Measurements from ENCODE around the gene CACNA1B.

CACNA1B gene

DNA sequence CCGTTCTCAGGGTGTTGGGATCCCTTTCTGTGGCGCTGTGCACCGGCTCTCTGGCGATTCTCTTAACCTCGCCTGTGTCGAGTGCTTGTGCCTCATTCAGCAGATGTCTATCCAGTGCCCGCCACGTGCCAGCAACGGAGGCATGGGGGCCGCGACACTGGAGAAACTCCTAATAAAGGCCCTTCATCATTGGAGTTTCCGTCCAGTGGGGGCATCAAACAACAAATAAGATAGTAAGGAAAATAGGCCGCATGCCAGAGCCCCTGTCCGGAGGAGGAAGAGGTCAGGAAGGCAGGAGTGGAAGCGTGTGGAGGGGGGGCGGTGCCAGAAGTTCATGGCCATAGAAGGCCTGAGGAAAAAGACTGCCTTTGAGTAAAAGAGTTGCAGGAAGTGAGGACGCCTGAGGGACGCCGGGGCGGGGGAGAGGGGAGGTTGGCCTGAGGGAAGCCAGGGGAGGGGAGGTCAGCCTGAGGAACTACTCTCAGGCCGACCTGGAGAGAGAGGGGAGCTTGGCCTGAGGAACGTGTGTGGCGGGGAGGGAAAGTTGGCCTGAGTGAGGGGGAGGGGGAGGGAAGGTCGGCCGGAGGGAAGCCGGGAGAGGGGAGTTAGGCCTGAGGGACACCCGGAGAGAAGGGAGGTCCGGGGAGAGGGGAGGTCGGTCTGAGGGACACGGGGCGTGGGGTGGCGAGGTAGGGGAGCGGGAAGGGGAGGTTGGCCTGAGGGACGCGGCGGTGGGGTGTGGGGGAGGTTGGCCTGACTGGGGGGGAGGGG lies 82.2 kb downstream of the CACNA1B start:
- no peak for DNase-seq (ENCODE audit: low read depth in 2 of 3, low spot score in 1 of 3)

DNA sequence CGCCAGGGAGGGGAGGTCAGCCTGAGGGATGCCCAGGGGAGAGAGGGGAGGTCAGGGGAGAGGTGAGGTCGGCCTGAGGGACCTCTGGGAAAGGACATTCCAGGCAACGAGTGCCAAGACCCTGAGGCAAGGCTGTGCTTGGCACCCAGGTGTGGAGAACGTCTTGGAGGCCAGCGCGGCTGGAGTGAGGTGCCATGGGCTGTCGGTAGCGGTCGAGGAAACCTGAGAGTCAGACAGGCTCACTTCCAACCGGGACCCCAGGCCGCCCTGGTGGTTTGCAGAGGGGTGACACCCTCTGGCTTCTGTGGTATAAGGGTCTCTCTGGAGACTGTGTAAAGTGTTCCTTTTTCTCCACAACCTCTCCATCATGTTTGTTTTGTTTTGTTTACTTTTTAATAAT lies 82.9 kb downstream of the CACNA1B start:
- no peak for DNase-seq (ENCODE audit: low read depth in 2 of 3, low spot score in 1 of 3)

DNA sequence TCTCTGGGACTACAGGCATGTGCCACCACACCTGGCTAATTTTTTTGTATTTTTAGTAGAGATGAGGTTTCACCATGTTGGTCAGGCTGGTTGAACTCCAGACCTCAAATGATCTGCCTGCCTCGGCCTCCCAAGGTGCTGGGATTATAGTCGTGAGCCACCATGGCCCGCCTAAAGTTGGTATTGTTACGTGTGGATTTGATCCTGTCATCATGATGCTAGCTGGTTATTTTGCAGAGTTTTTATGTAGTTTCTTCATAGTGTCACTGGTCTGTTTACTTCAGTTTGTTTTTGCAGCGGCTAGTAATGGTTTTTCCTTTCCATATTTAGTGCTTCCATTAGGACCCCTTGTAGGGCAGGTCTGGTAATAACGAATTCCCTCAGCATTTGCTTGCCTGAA lies 85.9 kb downstream of the CACNA1B start:
- DNase-seq (ENCODE audit: low read depth in 2 of 3, low spot score in 1 of 3), result no peak

GRCh38 chr9:137965177-137965795 lies 87.7 kb downstream of the CACNA1B start:
- DNase-seq (ENCODE audit: low read depth in 2 of 3, low spot score in 1 of 3), result no peak

DNA sequence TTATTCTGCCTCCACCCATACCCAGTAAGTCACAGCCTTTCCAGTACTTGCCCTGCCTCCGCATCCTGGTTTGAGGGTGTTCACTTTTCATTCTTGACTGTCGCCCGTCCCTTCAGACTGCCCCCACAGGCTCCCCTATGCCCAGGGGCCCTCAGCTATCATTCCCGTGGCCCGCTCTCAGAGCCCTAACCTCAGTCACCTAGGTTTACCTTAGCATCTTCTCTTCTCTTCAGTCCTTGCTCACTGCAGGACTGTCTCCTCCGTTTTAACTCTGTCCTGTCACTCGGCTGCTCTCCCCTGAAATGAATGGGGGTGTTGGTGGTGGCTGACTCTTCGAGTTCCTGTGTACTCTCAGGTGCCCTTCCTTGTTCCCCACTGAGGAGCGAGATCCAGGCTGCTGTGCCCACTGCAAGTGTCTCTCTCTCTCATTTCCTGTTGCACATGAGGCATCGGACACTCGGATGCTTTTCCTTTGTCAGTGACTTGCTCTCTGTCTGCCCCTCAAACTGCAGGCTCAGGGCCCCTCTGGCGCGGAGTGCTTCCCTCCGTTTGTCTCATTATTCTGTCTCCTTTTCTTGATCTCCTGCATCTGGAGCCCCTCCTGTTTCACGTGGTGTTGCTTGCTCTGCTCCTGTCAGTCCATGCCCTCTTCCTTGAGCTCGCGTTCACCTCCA lies 89.8 kb downstream of the CACNA1B start:
- DNase-seq (ENCODE audit: low read depth in 2 of 3, low spot score in 1 of 3), result no peak

DNA sequence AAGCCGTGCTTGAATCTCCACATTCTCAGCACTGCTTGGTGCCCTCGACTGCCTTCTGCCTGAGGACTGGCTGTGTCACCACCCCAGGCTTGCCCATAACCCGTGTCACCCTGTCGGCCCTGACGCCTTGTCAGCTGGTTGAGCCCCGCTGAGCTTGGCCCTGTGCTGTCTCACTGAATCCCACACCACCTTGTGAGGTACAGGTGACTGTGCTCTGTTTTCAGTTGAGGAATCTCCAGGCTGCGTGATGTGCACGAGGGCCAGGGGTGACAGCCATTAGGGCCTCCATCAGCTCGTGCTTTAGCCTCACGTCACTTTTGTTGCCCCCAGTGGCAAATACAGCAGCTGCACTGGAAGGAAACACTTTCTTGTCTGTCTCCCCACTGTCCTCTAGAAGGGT lies 90.7 kb downstream of the CACNA1B start:
- no peak for DNase-seq (ENCODE audit: low read depth in 2 of 3, low spot score in 1 of 3)

- DNase-seq (ENCODE audit: low read depth in 2 of 3, low spot score in 1 of 3), result no peak
Observed at GRCh38 chr9:137969008-137969407, 91.4 kb downstream of the CACNA1B start.

DNA sequence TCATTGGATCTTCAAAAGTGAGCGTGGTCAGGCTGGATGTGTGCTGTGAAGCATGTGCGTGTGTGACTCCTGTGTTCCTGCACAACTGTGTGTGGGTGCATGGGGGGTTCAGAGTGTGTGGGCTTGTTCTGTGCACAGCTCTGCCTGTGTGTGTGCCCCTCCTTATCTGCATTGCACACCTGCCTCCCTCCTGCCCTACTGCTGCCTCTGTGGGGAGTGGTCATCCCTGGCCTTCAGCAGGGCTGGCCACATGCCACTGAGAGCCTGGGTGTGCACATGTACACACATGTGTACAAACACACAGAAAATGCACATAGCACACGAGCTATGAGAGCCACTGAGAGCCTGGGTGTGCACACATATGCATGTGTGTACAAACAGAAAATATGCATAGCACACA lies 92.1 kb downstream of the CACNA1B start:
- no peak for DNase-seq (ENCODE audit: low read depth in 2 of 3, low spot score in 1 of 3)

DNA sequence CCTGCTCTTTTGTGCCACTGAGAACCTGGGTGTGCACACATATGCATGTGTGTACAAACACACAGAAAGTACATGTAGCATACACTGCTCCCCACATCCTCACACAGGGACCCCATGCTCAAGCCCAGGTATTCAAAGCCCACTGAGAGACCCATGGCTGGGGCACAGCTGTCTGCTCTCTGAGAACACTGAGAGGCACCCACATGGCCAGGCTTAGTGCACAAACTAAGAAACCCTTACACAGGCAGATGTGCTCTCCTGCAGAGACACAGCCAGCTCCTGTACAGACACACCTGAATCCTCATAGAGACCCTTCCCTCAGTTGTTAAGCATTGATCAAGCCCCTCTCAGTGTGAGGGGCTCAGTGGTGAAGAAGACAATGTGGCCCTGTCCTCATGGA lies 92.5 kb downstream of the CACNA1B start:
- no peak for DNase-seq (ENCODE audit: low read depth in 2 of 3, low spot score in 1 of 3)

DNA sequence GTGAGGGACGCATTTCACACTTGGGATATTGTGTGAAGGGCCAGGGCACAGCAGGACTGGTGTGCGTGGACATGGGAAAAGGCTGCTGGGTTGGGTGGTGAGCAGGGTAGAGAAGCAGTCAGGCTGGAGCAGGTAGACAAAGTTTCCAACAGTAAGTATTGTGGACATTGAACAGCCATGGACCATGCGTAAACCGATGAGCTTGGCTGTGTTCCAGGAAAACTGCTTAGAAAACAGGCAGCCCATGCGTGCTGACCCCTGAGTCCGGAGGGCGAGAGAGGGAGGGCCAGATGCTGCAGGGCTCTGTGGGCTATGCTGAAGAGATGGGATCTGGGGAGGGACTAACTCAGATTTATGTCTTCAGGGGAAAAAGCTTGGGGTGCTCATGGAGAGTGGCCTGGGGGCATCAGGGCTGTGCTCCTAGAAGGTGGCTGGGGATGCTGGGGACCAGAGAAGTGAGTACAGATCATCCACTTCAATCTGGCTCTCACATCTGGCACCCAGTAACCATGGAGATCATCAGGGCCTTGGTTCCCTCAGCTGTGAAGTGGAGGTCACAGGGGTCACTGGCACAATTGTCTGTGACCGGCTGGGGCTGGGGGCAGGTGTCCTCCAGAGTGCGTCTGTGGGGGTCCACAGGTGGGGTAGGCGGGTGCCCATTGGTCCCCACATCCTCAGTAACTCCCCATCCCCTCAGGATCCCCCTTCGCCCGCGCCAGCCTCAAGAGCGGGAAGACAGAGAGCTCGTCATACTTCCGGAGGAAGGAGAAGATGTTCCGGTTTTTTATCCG lies 93.3 kb downstream of the CACNA1B start:
- no peak for DNase-seq (ENCODE audit: low read depth in 2 of 3, low spot score in 1 of 3)

GRCh38 chr9:137971477-137972138 lies 94.0 kb downstream of the CACNA1B start:
- no peak for DNase-seq (ENCODE audit: low read depth in 2 of 3, low spot score in 1 of 3)

DNA sequence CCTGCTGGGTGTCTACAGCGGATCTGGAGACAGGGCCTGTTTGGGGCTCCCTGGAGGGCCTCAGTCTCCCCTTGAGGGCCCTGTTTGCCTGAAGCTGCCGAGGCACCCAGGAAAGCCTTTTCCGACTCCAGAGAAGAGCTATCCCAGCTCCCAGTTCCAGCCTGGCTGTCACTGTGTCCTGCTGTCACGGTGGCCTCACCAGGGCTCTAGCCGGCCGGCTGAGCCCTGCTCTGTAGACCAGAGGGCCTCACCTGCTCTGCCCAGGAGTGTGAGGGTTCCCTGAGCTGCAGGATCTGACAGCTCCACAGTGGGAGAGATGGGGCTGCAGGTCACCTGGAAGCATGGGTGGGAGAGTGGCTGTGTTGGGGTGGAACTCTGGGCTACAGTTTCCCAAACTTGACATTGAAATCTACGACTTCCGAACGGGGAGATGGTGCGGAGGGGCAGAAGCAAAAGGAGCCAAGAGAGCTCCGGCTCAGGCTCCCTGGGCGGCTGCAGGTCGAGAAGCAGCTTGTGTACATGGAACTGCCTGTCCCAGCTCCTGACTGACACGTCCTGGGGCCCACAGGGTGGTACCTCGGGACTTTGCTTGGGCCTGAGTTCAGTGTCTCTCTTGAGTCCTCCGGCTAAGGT lies 94.9 kb downstream of the CACNA1B start:
- DNase-seq (ENCODE audit: low read depth in 2 of 3, low spot score in 1 of 3), result no peak

GRCh38 chr9:137972988-137973470 lies 95.4 kb downstream of the CACNA1B start:
- DNase-seq (ENCODE audit: low read depth in 2 of 3, low spot score in 1 of 3), result no peak

GRCh38 chr9:137973829-137974416 lies 96.3 kb downstream of the CACNA1B start:
- DNase-seq (ENCODE audit: low read depth in 2 of 3, low spot score in 1 of 3), result no peak

- DNase-seq (ENCODE audit: low read depth in 2 of 3, low spot score in 1 of 3), result no peak
Observed at GRCh38 chr9:137974746-137975526, 97.4 kb downstream of the CACNA1B start.

GRCh38 chr9:137975527-137975913 lies 97.9 kb downstream of the CACNA1B start:
- DNase-seq (ENCODE audit: low read depth in 2 of 3, low spot score in 1 of 3), result no peak

- no peak for DNase-seq (ENCODE audit: low read depth in 2 of 3, low spot score in 1 of 3)
Observed at GRCh38 chr9:137975936-137976565, 98.5 kb downstream of the CACNA1B start.

- DNase-seq (ENCODE audit: low read depth in 2 of 3, low spot score in 1 of 3), result no peak
Observed at GRCh38 chr9:137977571-137978261, 100.1 kb downstream of the CACNA1B start.

Data from stimulated activated CD4-positive, alpha-beta T cell treated with anti-CD3 and anti-CD28 coated beads, Interleukin-12 subunit alpha, Interleukin-12 subunit beta, amount 100 ng/mL, for 48 hours (primary cell).